H1 (cell line): ENCODE results near the gene RNF44. TPM values are rescaled to one million over a fixed set of nuclear protein-coding genes. Genes with fewer than 3 reads are reported as not detected.

Experiments used
- CTCF ChIA-PET: fragments of 300-600 bp; sonication (Branson Sonifier 250); formaldehyde crosslinking; loops from one replicate; lab custom pipeline; 2021; ENCODE audit not compliant: partially characterized antibody; lab: Charles Lee
- POLR2A ChIA-PET: fragments of 300-600 bp; sonication (Branson Sonifier 250); formaldehyde crosslinking; loops from one replicate; lab custom pipeline; 2021; ENCODE audit warnings: inconsistent platforms; ENCODE audit not compliant: partially characterized antibody; lab: Charles Lee
- DNase-seq, 2 experiments: peaks; one replicate each; pipeline versions ENCODE4 v3.0.0 to v3.0.0-alpha.2; 2010 to 2022; ENCODE audit warnings: low spot score in 2 of 2, low read depth in 1 of 2, mixed read lengths in 1 of 2
- FAIRE-seq: peaks from 2 replicates; lab custom pipeline; 2011; peaks lifted over from hg19 to GRCh38; lab: Jason Lieb, UNC
- H2AFZ ChIP-seq: 2 replicates; pipeline ENCODE4 v1.8.1; 2012; ENCODE audit warnings: low read length, inconsistent platforms
- H2AK5ac ChIP-seq: 2 replicates; pipeline ENCODE4 v1.6.1; 2013; ENCODE audit warnings: low read depth, low read length
- H2BK120ac ChIP-seq: replicated peaks from 2 replicates; pipeline ENCODE3; 2013; ENCODE audit warnings: low read depth, low read length, inconsistent platforms
- H2BK12ac ChIP-seq: 2 replicates; pipeline ENCODE4 v1.6.1; 2013; ENCODE audit warnings: low read depth, low read length
- H2BK15ac ChIP-seq: 2 replicates; pipeline ENCODE4 v1.6.1; 2013; ENCODE audit warnings: low read length
- H2BK20ac ChIP-seq: 2 replicates; pipeline ENCODE4 v1.6.1; 2013; ENCODE audit warnings: low read length
- H2BK5ac ChIP-seq: 2 replicates; pipeline ENCODE4 v1.6.1; 2013; ENCODE audit warnings: low read depth, low read length
- H3K14ac ChIP-seq: 2 replicates; pipeline ENCODE4 v1.6.1; 2013; ENCODE audit warnings: inconsistent platforms; ENCODE audit not compliant: insufficient read length
- H3K18ac ChIP-seq: 2 replicates; pipeline ENCODE4 v1.6.1; 2013; ENCODE audit warnings: low read length; ENCODE audit errors: extremely low read depth
- H3K23ac ChIP-seq: 2 replicates; pipeline ENCODE4 v1.6.1; 2013; ENCODE audit warnings: inconsistent platforms; ENCODE audit not compliant: insufficient read length
- H3K23me2 ChIP-seq: 2 replicates; pipeline ENCODE4 v1.6.1; 2013; ENCODE audit warnings: low read depth, low read length
- H3K27ac ChIP-seq: 2 replicates; pipeline ENCODE4 v1.6.1; 2011; ENCODE audit warnings: low read depth, low read length, inconsistent platforms
- H3K27me3 ChIP-seq, 4 experiments: replicated peaks in 1 of 4; 1 replicate in 1 of 4; 2 replicates in 3 of 4; pipeline versions ENCODE4 v1.6.1 to v1.8.1; 2011 to 2013; ENCODE audit warnings: low read length in 3 of 4, mild to moderate bottlenecking in 3 of 4, inconsistent platforms in 2 of 4, mixed read lengths in 2 of 4, moderate library complexity in 1 of 4; ENCODE audit not compliant: control insufficient read depth in 3 of 4, insufficient read depth in 3 of 4; ENCODE audit errors: extremely low read depth in 1 of 4
- H3K36me3 ChIP-seq, 4 experiments: 2 replicates each; pipeline versions ENCODE4 v1.6.1 to v1.8.1; 2011 to 2013; ENCODE audit warnings: mild to moderate bottlenecking in 4 of 4, low read length in 3 of 4, moderate library complexity in 2 of 4, control low read depth in 1 of 4, inconsistent platforms in 1 of 4; ENCODE audit not compliant: insufficient read depth in 4 of 4, control insufficient read depth in 2 of 4
- H3K4ac ChIP-seq: replicated peaks from 2 replicates; pipeline ENCODE3; 2013; ENCODE audit warnings: low read length, low read depth, mixed read lengths, inconsistent platforms; ENCODE audit not compliant: insufficient read length
- H3K4me1 ChIP-seq, 4 experiments: replicated peaks in 1 of 4; 1 replicate in 1 of 4; 2 replicates in 3 of 4; pipeline versions ENCODE4 v1.6.1 to v1.8.1; 2011 to 2013; ENCODE audit warnings: low read length in 3 of 4, inconsistent platforms in 2 of 4, mixed read lengths in 1 of 4; ENCODE audit not compliant: insufficient read depth in 4 of 4, control insufficient read depth in 3 of 4
- H3K4me2 ChIP-seq, 2 experiments: 2 replicates each; pipeline versions ENCODE4 v1.6.1 to v1.8.1; 2011 to 2013; ENCODE audit warnings: low read depth in 2 of 2, low read length in 2 of 2, control low read depth in 1 of 2, inconsistent platforms in 1 of 2, mild to moderate bottlenecking in 1 of 2; ENCODE audit not compliant: insufficient read depth in 1 of 2
- H3K4me3 ChIP-seq, 4 experiments: fragments of 200-600, 300-600 bp in 1 of 4; sonication (generic), shearing (Covaris generic), sonication (Bioruptor Twin) in 1 of 4; 2 replicates each; pipeline versions ENCODE4 v1.5.1 to v1.8.1; 2011 to 2016; ENCODE audit warnings: low read length in 4 of 4, low read depth in 3 of 4, control low read depth in 2 of 4, inconsistent platforms in 2 of 4, mild to moderate bottlenecking in 2 of 4, mixed read lengths in 1 of 4, moderate library complexity in 1 of 4; ENCODE audit not compliant: insufficient read depth in 2 of 4; ENCODE audit errors: extremely low read depth in 1 of 4
- H3K56ac ChIP-seq: replicated peaks from 2 replicates; pipeline ENCODE3; 2013; ENCODE audit warnings: low read depth, mild to moderate bottlenecking, mixed read lengths, low read length, inconsistent platforms; ENCODE audit not compliant: insufficient read length
- H3K79me1 ChIP-seq: 2 replicates; pipeline ENCODE4 v1.6.1; 2013; ENCODE audit warnings: low read depth, low read length, control low read depth
- H3K79me2 ChIP-seq, 2 experiments: 2 replicates each; pipeline versions ENCODE4 v1.6.1 to v1.8.1; 2012 to 2013; ENCODE audit warnings: low read length in 2 of 2, mild to moderate bottlenecking in 2 of 2, inconsistent platforms in 1 of 2; ENCODE audit not compliant: insufficient read depth in 2 of 2, control insufficient read depth in 1 of 2
- H3K9ac ChIP-seq, 4 experiments: replicated peaks in 1 of 4; 1 replicate in 1 of 4; 2 replicates in 3 of 4; pipeline versions ENCODE4 v1.6.1 to v1.8.1; 2011 to 2013; ENCODE audit warnings: low read depth in 3 of 4, low read length in 3 of 4, control low read depth in 2 of 4, mild to moderate bottlenecking in 2 of 4, moderate library complexity in 2 of 4, inconsistent platforms in 1 of 4; ENCODE audit errors: extremely low read depth in 1 of 4
- H3K9me3 ChIP-seq, 2 experiments: 2 replicates each; pipeline versions ENCODE4 v1.6.1 to v1.8.1; 2012 to 2013; ENCODE audit warnings: mild to moderate bottlenecking in 2 of 2, moderate library complexity in 2 of 2, control low read depth in 1 of 2, inconsistent platforms in 1 of 2, low read depth in 1 of 2, low read length in 1 of 2, mixed read lengths in 1 of 2; ENCODE audit not compliant: insufficient read depth in 2 of 2
- H4K20me1 ChIP-seq, 2 experiments: replicated peaks in 1 of 2; 2 replicates each; pipeline versions ENCODE3 to v1.8.1; 2011 to 2013; ENCODE audit warnings: inconsistent platforms in 2 of 2, low read length in 2 of 2, mild to moderate bottlenecking in 1 of 2; ENCODE audit not compliant: insufficient read depth in 2 of 2, control insufficient read depth in 1 of 2
- H4K5ac ChIP-seq: 2 replicates; pipeline ENCODE4 v1.6.1; 2013; ENCODE audit warnings: low read length, low read depth, mixed read lengths, inconsistent platforms; ENCODE audit not compliant: insufficient read length
- H4K8ac ChIP-seq: 2 replicates; pipeline ENCODE4 v1.8.0; 2013; ENCODE audit warnings: mild to moderate bottlenecking, moderate library complexity, low read length, inconsistent platforms; ENCODE audit not compliant: insufficient read depth; ENCODE audit errors: extremely low read depth
- H4K91ac ChIP-seq: replicated peaks from 2 replicates; pipeline ENCODE3; 2013; ENCODE audit warnings: low read length, mixed read lengths, inconsistent platforms; ENCODE audit not compliant: insufficient read length
- BCL11A ChIP-seq, 2 experiments: IDR thresholded peaks; one replicate each; pipeline ENCODE4 v1.6.1; 2011; ENCODE audit warnings: low read depth in 2 of 2, low read length in 2 of 2, mild to moderate bottlenecking in 2 of 2
- WGBS, 2 experiments: shearing (Covaris generic) in 1 of 2; methylation state at CpG; one replicate each; pipeline versions ENCODE4 v1.1.6 to v1.1.7; 2013 to 2015; ENCODE audit warnings: low lambda C conversion rate in 2 of 2, mixed read lengths in 2 of 2, inconsistent platforms in 1 of 2, low coverage in 1 of 2, missing lambda C conversion rate in 1 of 2; ENCODE audit not compliant: insufficient replicate concordance in 2 of 2, insufficient coverage in 1 of 2, insufficient read length in 1 of 2; ENCODE audit errors: extremely low coverage in 1 of 2, missing lambda C conversion rate in 1 of 2; 5-methylcytosine and 5-hydroxymethylcytosine counted together
- polyA plus RNA-seq, 7 experiments: library from polyadenylated mRNA; depleted of rRNA in 3 of 7; stranded (reverse) in 5 of 7; unstranded in 2 of 7; fragments of >200 nt in 5 of 7; fragments of 200-250 nt in 2 of 7; gene quantifications; 1 replicate in 5 of 7; 2 replicates in 1 of 7; 4 replicates in 1 of 7; pipeline versions ENCODE4 v1.2.1 to v1.2.3, GENCODE V29; 2011 to 2013; ENCODE audit warnings: missing spikeins in 2 of 7, mixed read lengths in 2 of 7
- total RNA-seq: library from RNA; stranded (reverse); fragmentation: NEBNext Ultra II Directional; extraction: Animal tissue kit (Norgen Biotek cat#: 25700); gene quantifications from 2 replicates; pipeline ENCODE4 v1.2.1, GENCODE V29; 2021

The RNF44 gene
- total and polyA plus RNA-seq, 2 of the 8 experiments (the other 6 are each of a cell fraction or from before 2014, with no cell fraction given) = 54.7 to 164 TPM

GRCh38 chr5:176575066-176575465, 37.9 kb upstream of the RNF44 start:
- no peak overlapping the region for H2BK120ac ChIP-seq
- H3K4me2 ChIP-seq = no peak overlapping the region
- no peaks in the 10 kb centered on the region for H3K9me3 ChIP-seq
- H3K27me3 ChIP-seq = peaks cover 0 to 2% (median 0%) of the 10 kb centered on the region in 4 experiments; a peak in 2 of 7 replicates
- ChIA-PET CTCF (interaction anchor here (0.6 to 3.5 kb wide), 15 partner anchors 8 to 540 kb away, joined by 3 to 18 read pairs (median 4); partner anchors contain the start of genes CDHR2, EIF4E1B and SNCB), POLR2A (interaction anchor here (1.2 kb wide), 1 partner anchor 56 kb away, joined by 3 read pairs; the partner anchor contains the start of genes EIF4E1B and SNCB)
- H3K18ac ChIP-seq = no peak overlapping the region
- no peak overlapping the region for H2BK20ac ChIP-seq
- no peak for TF ChIP-seq BCL11A (IDR thresholded peaks at IDR 0.05; ENCODE audit: low read depth in 2 of 2, low read length in 2 of 2)
- H2BK15ac ChIP-seq = no peak overlapping the region
- no peaks in the 10 kb centered on the region for H3K79me2 ChIP-seq
- peaks cover 0 to 2% (median under 1%) of the 10 kb centered on the region in 4 experiments; a peak in 1 of 7 replicates for H3K4me1 ChIP-seq
- no peak for DNase-seq
- no peak overlapping the region for H3K14ac ChIP-seq
- no peak overlapping the region for H3K4ac ChIP-seq
- H2BK5ac ChIP-seq = no peak overlapping the region
- no peaks in the 10 kb centered on the region for H3K79me1 ChIP-seq
- H3K36me3 ChIP-seq = no peaks in the 10 kb centered on the region
- 92% methylated on average over 14 of the region's 14 CpGs; no CpG with 5 or more reads in 1 of the 2 experiments for WGBS, 2 experiments
- H3K23me2 ChIP-seq = no peaks in the 10 kb centered on the region
- H3K56ac ChIP-seq = no peak overlapping the region
- no peak overlapping the region for H4K5ac ChIP-seq
- no peak overlapping the region for H3K27ac ChIP-seq
- no peaks in the 10 kb centered on the region for H4K20me1 ChIP-seq
- H2BK12ac ChIP-seq = no peak overlapping the region
- H4K91ac ChIP-seq = no peak overlapping the region
- FAIRE-seq = no peak
- no peak overlapping the region for H2AFZ ChIP-seq
- no peak overlapping the region for H2AK5ac ChIP-seq
- no peak overlapping the region for H3K9ac ChIP-seq
- no peak overlapping the region for H4K8ac ChIP-seq
- no peak overlapping the region for H3K23ac ChIP-seq
- no peak overlapping the region for H3K4me3 ChIP-seq
